Smooth muscle cell (in vitro differentiated cells): ENCODE results near the gene SORT1. TPM values are rescaled to one million over a fixed set of nuclear protein-coding genes. Genes with fewer than 3 reads are reported as not detected.
"Not testable (repeated sequence)": the region's sequence is repeated elsewhere in the genome, so short reads cannot be mapped to it uniquely, and the experiment has no call there.

Source experiments
- DNase-seq: peaks from one replicate; lab custom pipeline; 2025; ENCODE audit not compliant: unreplicated experiment; lab: John Stamatoyannopoulos, UW
- H2AFZ ChIP-seq: fragments of 200-600 bp; sonication (generic); 2 replicates; pipeline ENCODE4 v1.6.0; 2016; ENCODE audit warnings: antibody characterized with exemption, low read depth, mild to moderate bottlenecking
- H3F3A ChIP-seq: fragments of 200-600 bp; sonication (generic); 2 replicates; pipeline ENCODE4 v1.6.0; 2017; ENCODE audit warnings: antibody characterized with exemption, low read depth
- H3K27ac ChIP-seq: fragments of 200-600 bp; sonication (generic); 2 replicates; pipeline ENCODE4 v1.5.1; 2016; ENCODE audit warnings: low read depth, mild to moderate bottlenecking
- H3K27me3 ChIP-seq: fragments of 200-600 bp; sonication (generic); 2 replicates; pipeline ENCODE4 v1.6.1; 2016; ENCODE audit warnings: low read depth, mild to moderate bottlenecking
- H3K36me3 ChIP-seq: fragments of 200-600 bp; sonication (generic); 2 replicates; pipeline ENCODE4 v1.5.1; 2016; ENCODE audit warnings: low read depth
- H3K4me1 ChIP-seq: fragments of 200-600 bp; sonication (generic); 2 replicates; pipeline ENCODE4 v1.5.1; 2016; ENCODE audit warnings: low read depth
- H3K4me2 ChIP-seq: fragments of 200-600 bp; sonication (generic); 2 replicates; pipeline ENCODE4 v1.6.0; 2016; ENCODE audit warnings: mild to moderate bottlenecking
- H3K4me3 ChIP-seq: fragments of 200-600 bp; sonication (generic); 2 replicates; pipeline ENCODE4 v1.5.1; 2016; ENCODE audit warnings: mild to moderate bottlenecking
- H3K79me2 ChIP-seq: fragments of 200-600 bp; sonication (generic); 2 replicates; pipeline ENCODE4 v1.6.0; 2016; ENCODE audit warnings: low read depth, mild to moderate bottlenecking
- H3K9ac ChIP-seq: fragments of 200-600 bp; sonication (generic); 2 replicates; pipeline ENCODE4 v1.6.0; 2016; ENCODE audit warnings: low read depth
- H3K9me3 ChIP-seq: fragments of 200-600 bp; sonication (generic); replicated peaks from 2 replicates; pipeline ENCODE4 v1.5.1; 2016; ENCODE audit warnings: low read depth
- H4K20me1 ChIP-seq: fragments of 200-600 bp; sonication (generic); 2 replicates; pipeline ENCODE4 v1.6.0; 2016; ENCODE audit warnings: low read depth
- CTCF ChIP-seq: fragments of 200-600 bp; sonication (generic); IDR thresholded peaks from 2 replicates; pipeline ENCODE4 v1.5.1; 2017; ENCODE audit warnings: borderline replicate concordance, mild to moderate bottlenecking, antibody characterized with exemption; ENCODE audit not compliant: insufficient read depth, poor library complexity, severe bottlenecking
- WGBS: methylation state at CpG from one replicate; pipeline ENCODE4 v1.1.7; 2016; ENCODE audit warnings: low lambda C conversion rate; 5-methylcytosine and 5-hydroxymethylcytosine counted together
- polyA plus RNA-seq: library from polyadenylated mRNA; unstranded; fragments of >200 nt; fragmentation: Nextera tagmentation; extraction: Ambion mirVana; gene quantifications from 2 replicates; pipeline ENCODE4 v1.2.1, GENCODE V29; 2016
- total RNA-seq: library from RNA; depleted of rRNA; stranded (reverse); fragments of >200 nt; gene quantifications from 2 replicates; pipeline ENCODE4 v1.2.3, GENCODE V29; 2014

SORT1 gene
- total and polyA plus RNA-seq, 2 experiments from 2014 or later: 9.8 to 31.4 TPM

- no peak for DNase-seq
- no peak overlapping the region for H2AFZ ChIP-seq
- no peak overlapping the region for H3K9ac ChIP-seq
- H3K4me2 ChIP-seq: no peak overlapping the region
- no peak overlapping the region for H3K4me3 ChIP-seq
- no peaks in the 10 kb centered on the region for H3K27me3 ChIP-seq
- 97% methylated on average over 3 of the region's 3 CpGs for WGBS
- H3K79me2 ChIP-seq: peaks cover 25% of the 10 kb centered on the region
- H4K20me1 ChIP-seq: no peaks in the 10 kb centered on the region
- peaks cover 10% of the 10 kb centered on the region for H3K4me1 ChIP-seq
- TF ChIP-seq CTCF: no peak
- no peaks in the 10 kb centered on the region for H3F3A ChIP-seq
- H3K9me3 ChIP-seq: no peaks in the 10 kb centered on the region
- no peak overlapping the region for H3K27ac ChIP-seq
- no peaks in the 10 kb centered on the region for H3K36me3 ChIP-seq
Measured at GRCh38 chr1:109379907-109380306, 17.8 kb downstream of the SORT1 start.

- DNase-seq: no peak
- Histone ChIP-seq H3K79me2 (peaks cover 30% of the 10 kb centered on the region), H3K27ac (no peak overlapping the region), H3K9me3 (no peaks in the 10 kb centered on the region), H4K20me1 (no peaks in the 10 kb centered on the region), H3K4me2 (no peak overlapping the region), H3K4me3 (no peak overlapping the region), H3K27me3 (no peaks in the 10 kb centered on the region), H3F3A (no peaks in the 10 kb centered on the region), H2AFZ (no peak overlapping the region), H3K9ac (no peak overlapping the region), H3K4me1 (peaks cover 10% of the 10 kb centered on the region), H3K36me3 (no peaks in the 10 kb centered on the region)
- WGBS: 65% methylated on average over 3 of the region's 3 CpGs
- TF ChIP-seq CTCF: no peak
Measured at GRCh38 chr1:109379422-109379821, 18.3 kb downstream of the SORT1 start.

GRCh38 chr1:109377698-109378097 is 20.0 kb downstream of the SORT1 start:
- Histone ChIP-seq H3F3A (no peaks in the 10 kb centered on the region), H3K36me3 (no peaks in the 10 kb centered on the region), H3K79me2 (peaks cover 37% of the 10 kb centered on the region), H3K4me3 (no peak overlapping the region), H3K27ac (no peak overlapping the region), H2AFZ (no peak overlapping the region), H3K27me3 (no peaks in the 10 kb centered on the region), H3K4me2 (no peak overlapping the region), H3K9ac (no peak overlapping the region), H4K20me1 (no peaks in the 10 kb centered on the region), H3K4me1 (no peaks in the 10 kb centered on the region), H3K9me3 (no peaks in the 10 kb centered on the region)
- DNase-seq: no peak
- no peak for TF ChIP-seq CTCF
- whole genome bisulfite sequencing: 92% methylated on average over 4 of the region's 4 CpGs

GRCh38 chr1:109373696-109374095 is 24.0 kb downstream of the SORT1 start:
- not testable (repeated sequence) for H3K9me3 ChIP-seq, H2AFZ ChIP-seq, H3K4me2 ChIP-seq, H3K27me3 ChIP-seq, H3K9ac ChIP-seq, H3K4me3 ChIP-seq, H3K36me3 ChIP-seq, H4K20me1 ChIP-seq, DNase-seq
- H3K4me1 ChIP-seq: peaks cover 26% of the 10 kb centered on the region
- peaks cover 20% of the 10 kb centered on the region for H3F3A ChIP-seq
- peak overlapping the region; percentile 10 for H3K27ac ChIP-seq
- 100% methylated on average over 2 of the region's 2 CpGs for WGBS
- peaks cover 15% of the 10 kb centered on the region for H3K79me2 ChIP-seq
